HEK293 (cell line): ENCODE data around the gene MZB1.
"Not testable (repeated sequence)": the region's sequence is repeated elsewhere in the genome, so short reads cannot be mapped to it uniquely, and the experiment has no call there.

Experiments
- CTCF ChIA-PET: fragments of 350-600 bp; formaldehyde crosslinking; extraction: SDS; loops from one replicate; lab custom pipeline; 2021; ENCODE audit warnings: antibody characterized with exemption; lab: Yijun Ruan, JAX
- POLR2A ChIA-PET: fragments of 300-600 bp; formaldehyde crosslinking; extraction: SDS; loops from one replicate; lab custom pipeline; 2020; ENCODE audit warnings: antibody characterized with exemption, inconsistent platforms; lab: Yijun Ruan, JAX
- H3K27ac ChIP-seq: fragments of 200-500 bp; sonication (Bioruptor generic); 2 replicates; pipeline ENCODE4 v1.5.1; 2014; ENCODE audit warnings: low read depth, low read length, control low read depth, inconsistent platforms; ENCODE audit errors: extremely low read depth
- H3K36me3 ChIP-seq, 2 experiments: fragments of 200-500 bp in 1 of 2; sonication (Bioruptor generic) in 1 of 2; 1 replicate in 1 of 2; 2 replicates in 1 of 2; pipeline ENCODE4 v1.5.1; 2014 to 2017; ENCODE audit warnings: inconsistent platforms in 2 of 2, low read length in 2 of 2; ENCODE audit not compliant: control insufficient read depth in 2 of 2, insufficient read depth in 1 of 2
- H3K4me1 ChIP-seq: fragments of 200-500 bp; sonication (Bioruptor generic); 2 replicates; pipeline ENCODE4 v1.5.1; 2014; ENCODE audit warnings: mild to moderate bottlenecking, low read length, inconsistent platforms; ENCODE audit not compliant: control insufficient read depth, insufficient read depth
- H3K4me3 ChIP-seq: 2 replicates; pipeline ENCODE4 v1.5.1; 2011; ENCODE audit warnings: low read depth, mild to moderate bottlenecking, control low read depth, low read length, moderate library complexity
- H3K9me3 ChIP-seq: fragments of 200-500 bp; sonication (Bioruptor generic); 2 replicates; pipeline ENCODE4 v1.5.1; 2014; ENCODE audit warnings: low read depth, low read length, inconsistent platforms; ENCODE audit not compliant: control insufficient read depth, insufficient read depth
- GLIS1 ChIP-seq: fragments of 450-650 bp; formaldehyde crosslinking; IDR thresholded peaks from 2 replicates; pipeline ENCODE4 v1.5.1; 2016; ENCODE audit warnings: missing biosample characterization, missing genetic modification characterization
- SETDB1 ChIP-seq: IDR thresholded peaks from one replicate; pipeline ENCODE4 v1.6.1; 2017; ENCODE audit warnings: mild to moderate bottlenecking, low read length, moderate library complexity, mixed read lengths; ENCODE audit not compliant: insufficient read length
- ZBTB6 ChIP-seq: fragments of 450-650 bp; formaldehyde crosslinking; IDR thresholded peaks from 2 replicates; pipeline ENCODE4 v1.5.1; 2017; ENCODE audit warnings: missing biosample characterization, missing genetic modification characterization
- ZFP37 ChIP-seq: fragments of 450-650 bp; formaldehyde crosslinking; IDR thresholded peaks from 2 replicates; pipeline ENCODE4 v1.5.1; 2016; ENCODE audit warnings: missing biosample characterization, missing genetic modification characterization
- ZNF121 ChIP-seq: fragments of 450-650 bp; formaldehyde crosslinking; IDR thresholded peaks from 2 replicates; pipeline ENCODE4 v1.5.1; 2016; ENCODE audit warnings: missing biosample characterization, missing genetic modification characterization
- ZNF202 ChIP-seq: fragments of 450-650 bp; formaldehyde crosslinking; IDR thresholded peaks from 2 replicates; pipeline ENCODE4 v1.5.1; 2016; ENCODE audit warnings: missing biosample characterization, missing genetic modification characterization, borderline replicate concordance
- ZNF211 ChIP-seq: fragments of 450-650 bp; formaldehyde crosslinking; IDR thresholded peaks from 2 replicates; pipeline ENCODE4 v1.5.1; 2016; ENCODE audit warnings: low read depth, missing biosample characterization, missing genetic modification characterization
- ZNF266 ChIP-seq: fragments of 450-650 bp; formaldehyde crosslinking; IDR thresholded peaks from 2 replicates; pipeline ENCODE4 v1.5.1; 2016; ENCODE audit warnings: missing biosample characterization, missing genetic modification characterization, low read depth
- ZNF302 ChIP-seq: fragments of 450-650 bp; formaldehyde crosslinking; IDR thresholded peaks from 2 replicates; pipeline ENCODE4 v1.5.1; 2016; ENCODE audit warnings: missing biosample characterization, missing genetic modification characterization, low read depth
- ZNF416 ChIP-seq: fragments of 450-650 bp; formaldehyde crosslinking; IDR thresholded peaks from 2 replicates; pipeline ENCODE4 v1.5.1; 2016; ENCODE audit warnings: missing biosample characterization, missing genetic modification characterization
- ZNF558 ChIP-seq: fragments of 450-650 bp; formaldehyde crosslinking; IDR thresholded peaks from 2 replicates; pipeline ENCODE4 v1.5.1; 2016; ENCODE audit warnings: missing biosample characterization, missing genetic modification characterization
- ZNF660 ChIP-seq: fragments of 450-650 bp; IDR thresholded peaks from 2 replicates; pipeline ENCODE4 v1.5.1; 2018; ENCODE audit warnings: missing biosample characterization, mild to moderate bottlenecking, missing genetic modification characterization
- ZNF664 ChIP-seq: fragments of 450-650 bp; formaldehyde crosslinking; IDR thresholded peaks from 2 replicates; pipeline ENCODE4 v1.5.1; 2016; ENCODE audit warnings: missing biosample characterization, missing genetic modification characterization
- ZNF747 ChIP-seq: fragments of 450-650 bp; formaldehyde crosslinking; IDR thresholded peaks from 2 replicates; pipeline ENCODE4 v1.5.1; 2016; ENCODE audit warnings: missing biosample characterization, missing genetic modification characterization
- ZNF791 ChIP-seq: fragments of 450-650 bp; formaldehyde crosslinking; IDR thresholded peaks from 2 replicates; pipeline ENCODE4 v1.5.1; 2016; ENCODE audit warnings: missing biosample characterization, missing genetic modification characterization

Gene MZB1

GRCh38 chr5:139358064-139358463 lies 31.6 kb downstream of the MZB1 start:
- Histone ChIP-seq H3K36me3 (peaks cover 28 to 64% of the 10 kb centered on the region in 2 experiments), H3K4me1 (no peaks in the 10 kb centered on the region), H3K27ac (no peak overlapping the region), H3K4me3 (no peak overlapping the region), H3K9me3 (no peaks in the 10 kb centered on the region)
- ChIA-PET POLR2A (interaction anchor here (0.6 kb wide), 1 partner anchor 10 kb away, joined by 6 read pairs; no protein-coding TSS in a partner anchor), CTCF (interaction anchor here (0.6 to 1.3 kb wide), 3 partner anchors 10 to 44 kb away, joined by 3 to 4 read pairs (median 3); partner anchors contain the start of gene PAIP2)
- peak; percentile 35; the same call in 1 of the 2 replicates for TF ChIP-seq ZNF664 (tag by site-specific recombination)
- TF ChIP-seq ZNF266 (tag by site-specific recombination) = peak; percentile 81; the same call in 1 of the 2 replicates
- TF ChIP-seq ZFP37 (tag by site-specific recombination) = no peak
- TF ChIP-seq ZNF302 (tag by site-specific recombination) = no peak
- 0 out of 2 replicates have a peak, but pooled peaks have one; percentile 33 for TF ChIP-seq ZNF211 (tag by site-specific recombination)
- TF ChIP-seq ZNF747 (tag by site-specific recombination) = no peak

- H3K36me3 ChIP-seq = peaks cover 28 to 69% of the 10 kb centered on the region in 2 experiments
- CTCF ChIA-PET = not testable (repeated sequence)
- POLR2A ChIA-PET = interaction anchor here (0.7 kb wide), 1 partner anchor 15 kb away, joined by 4 read pairs; no protein-coding TSS in a partner anchor
These were observed 33.8 kb downstream of the MZB1 start for GRCh38 chr5:139355900-139356299.

GRCh38 chr5:139354186-139354585 lies 35.5 kb downstream of the MZB1 start:
- POLR2A ChIA-PET = interaction anchor here (0.7 kb wide), 1 partner anchor 181 kb away, joined by 3 read pairs; no protein-coding TSS in a partner anchor
- Histone ChIP-seq H3K4me1 (no peaks in the 10 kb centered on the region), H3K9me3 (no peaks in the 10 kb centered on the region), H3K27ac (no peak overlapping the region), H3K36me3 (peaks cover 30 to 69% of the 10 kb centered on the region in 2 experiments), H3K4me3 (no peak overlapping the region)
- CTCF ChIA-PET = interaction anchor here (0.6 to 1.3 kb wide), 2 partner anchors 12 to 48 kb away, joined by 3 to 6 read pairs; partner anchors contain the start of gene PAIP2
- 0 out of 2 replicates have a peak, but pooled peaks have one; percentile 4 for TF ChIP-seq ZNF202 (tag by site-specific recombination)
- no peak for TF ChIP-seq ZNF660
- TF ChIP-seq ZNF791 (tag by site-specific recombination) = peak; percentile 99
- 0 out of 2 replicates have a peak, but pooled peaks have one; percentile 6 for TF ChIP-seq ZBTB6 (tag by site-specific recombination)
- TF ChIP-seq ZNF558 (tag by site-specific recombination) = peak; percentile 46; the same call in 1 of the 2 replicates
- no peak for TF ChIP-seq ZNF416 (tag by site-specific recombination)
- TF ChIP-seq SETDB1 = peak; percentile 63

More at GRCh38 chr5:139355900-139356299, 33.8 kb downstream of the MZB1 start:
- peak; percentile 64 for TF ChIP-seq GLIS1 (tag by site-specific recombination)
- H3K9me3 ChIP-seq, H3K4me1 ChIP-seq, H3K4me3 ChIP-seq, H3K27ac ChIP-seq: not testable (repeated sequence)

GRCh38 chr5:139347863-139348262 lies 41.9 kb downstream of the MZB1 start:
- H3K4me3 ChIP-seq, CTCF ChIA-PET, H3K27ac ChIP-seq, H3K9me3 ChIP-seq: not testable (repeated sequence)
- Histone ChIP-seq H3K4me1 (peaks cover 11% of the 10 kb centered on the region), H3K36me3 (peaks cover 19 to 66% of the 10 kb centered on the region in 2 experiments)
- TF ChIP-seq ZNF121 = peak; percentile 80
- POLR2A ChIA-PET = interaction anchor here (0.7 to 1.2 kb wide), 2 partner anchors 10 to 214 kb away, joined by 6 read pairs; no protein-coding TSS in a partner anchor
